Measurements from ENCODE around the gene RXRB. TPM values are rescaled to one million over a fixed set of nuclear protein-coding genes. Genes with fewer than 3 reads are reported as not detected.

The RXRB gene
- total and polyA plus RNA-seq, 2 of the 8 experiments (the other 6 are each of a cell fraction or from before 2014, with no cell fraction given): 13.0 to 18.1 TPM

DNA sequence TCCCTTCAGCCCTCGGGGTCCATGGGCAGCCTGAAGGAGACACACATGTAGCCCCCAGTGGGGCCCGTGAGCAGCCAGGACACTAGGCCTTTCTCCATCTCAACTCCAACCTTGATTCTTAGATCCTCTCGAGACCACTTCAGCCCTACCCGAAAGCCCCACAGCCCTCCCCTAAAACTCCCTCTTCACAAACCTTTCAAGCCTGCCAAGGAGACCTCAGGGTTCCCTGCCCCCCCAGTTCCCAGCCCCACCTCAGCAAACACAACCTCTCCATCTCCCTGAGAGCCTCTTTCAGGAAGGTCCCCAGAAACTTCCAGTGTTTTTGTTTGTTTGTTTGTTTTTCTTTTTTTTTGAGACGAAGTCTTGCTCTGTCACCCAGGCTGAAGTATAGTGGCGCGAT lies 19.3 kb downstream of the RXRB start:
- Histone ChIP-seq H3K4me3 (ENCODE audit: extremely low read depth in 1 of 4, insufficient read depth in 2 of 4, low read depth in 3 of 4, low read length in 4 of 4) (no peak overlapping the region), H2BK5ac (ENCODE audit: low read depth, low read length) (no peak overlapping the region), H3K79me1 (ENCODE audit: low read depth, low read length) (no peaks in the 10 kb centered on the region), H2BK12ac (ENCODE audit: low read depth, low read length) (no peak overlapping the region), H2BK15ac (ENCODE audit: low read length) (no peak overlapping the region), H4K8ac (ENCODE audit: extremely low read depth, insufficient read depth, low read length) (no peak overlapping the region), H2BK120ac (replicated peaks; ENCODE audit: low read depth, low read length) (no peak overlapping the region), H3K79me2 (ENCODE audit: control insufficient read depth in 1 of 2, insufficient read depth in 2 of 2, low read length in 2 of 2) (no peaks in the 10 kb centered on the region; a peak in 1 of 4 replicates), H3K4me1 (replicated peaks in 1 of 4; ENCODE audit: control insufficient read depth in 3 of 4, insufficient read depth in 4 of 4, low read length in 3 of 4) (peaks cover 0 to 5% (median 2%) of the 10 kb centered on the region in 4 experiments; a peak in 2 of 7 replicates), H2AK5ac (ENCODE audit: low read depth, low read length) (no peak overlapping the region), H3K4me2 (ENCODE audit: insufficient read depth in 1 of 2, low read depth in 2 of 2, low read length in 2 of 2) (no peak overlapping the region), H3K27me3 (replicated peaks in 1 of 4; ENCODE audit: control insufficient read depth in 3 of 4, extremely low read depth in 1 of 4, insufficient read depth in 3 of 4, low read length in 3 of 4) (no peaks in the 10 kb centered on the region; a peak in 1 of 7 replicates), H3K9ac (replicated peaks in 1 of 4; ENCODE audit: extremely low read depth in 1 of 4, low read depth in 3 of 4, low read length in 3 of 4) (no peak overlapping the region), H2BK20ac (ENCODE audit: low read length) (no peak overlapping the region), H4K20me1 (replicated peaks in 1 of 2; ENCODE audit: control insufficient read depth in 1 of 2, insufficient read depth in 2 of 2, low read length in 2 of 2) (no peaks in the 10 kb centered on the region), H3K36me3 (ENCODE audit: control insufficient read depth in 2 of 4, insufficient read depth in 4 of 4, low read length in 3 of 4) (no peaks in the 10 kb centered on the region), H3K9me3 (ENCODE audit: insufficient read depth in 2 of 2, low read depth in 1 of 2, low read length in 1 of 2) (no peaks in the 10 kb centered on the region), H2AFZ (ENCODE audit: low read length) (no peak overlapping the region), H4K5ac (ENCODE audit: insufficient read length, low read depth, low read length) (no peak overlapping the region), H3K14ac (ENCODE audit: insufficient read length) (no peak overlapping the region), H3K18ac (ENCODE audit: extremely low read depth, low read length) (no peak overlapping the region), H3K27ac (ENCODE audit: low read depth, low read length) (no peak overlapping the region), H3K56ac (replicated peaks; ENCODE audit: insufficient read length, low read depth, low read length) (no peak overlapping the region), H4K91ac (replicated peaks; ENCODE audit: insufficient read length, low read length) (no peak overlapping the region), H3K4ac (replicated peaks; ENCODE audit: insufficient read length, low read depth, low read length) (no peak overlapping the region), H3K23ac (ENCODE audit: insufficient read length) (no peak overlapping the region), H3K23me2 (ENCODE audit: low read depth, low read length) (no peaks in the 10 kb centered on the region)
- CTCF ChIA-PET (ENCODE audit: partially characterized antibody): interaction anchor here (1.1 to 1.3 kb wide), 2 partner anchors 8 to 33 kb away, joined by 4 to 5 read pairs; no protein-coding TSS in a partner anchor
- no peak for DNase-seq (ENCODE audit: low read depth in 1 of 2, low spot score in 2 of 2)
- WGBS, 2 experiments (ENCODE audit: extremely low coverage in 1 of 2, insufficient coverage in 1 of 2, insufficient read length in 1 of 2, insufficient replicate concordance in 2 of 2, low coverage in 1 of 2, low lambda C conversion rate in 2 of 2, missing lambda C conversion rate in 1 of 2): 92% methylated on average over 7 of the region's 7 CpGs; no CpG with 5 or more reads in 1 of the 2 experiments
- POLR2A ChIA-PET (ENCODE audit: partially characterized antibody): no interaction called here
- TF ChIP-seq BCL11A (IDR thresholded peaks at IDR 0.05; ENCODE audit: low read depth in 2 of 2, low read length in 2 of 2): no peak
- FAIRE-seq: no peak

Measured in H1 (cell line).